SK-N-SH (cell line): ENCODE data around the gene KNSTRN. TPM values are rescaled to one million over a fixed set of nuclear protein-coding genes. Genes with fewer than 3 reads are reported as not detected.

ENCODE experiments used
- CTCF ChIA-PET: fragments of 300-600, 350-600 bp; formaldehyde crosslinking; extraction: SDS; loops from one replicate; lab custom pipeline; 2021; lab: Yijun Ruan, JAX
- POLR2A ChIA-PET: fragments of 350-600 bp; sonication (Branson Sonifier 250); formaldehyde crosslinking; extraction: SDS; loops from one replicate; lab custom pipeline; 2020; ENCODE audit warnings: antibody characterized with exemption, inconsistent platforms; lab: Yijun Ruan, JAX
- DNase-seq: peaks from one replicate; pipeline ENCODE4 v3.0.0; 2012
- H2AFZ ChIP-seq: fragments of 200-600 bp; sonication (generic); 2 replicates; pipeline ENCODE4 v1.8.1; 2016; ENCODE audit warnings: antibody characterized with exemption, mild to moderate bottlenecking, low read depth
- H3F3A ChIP-seq: fragments of 200-600 bp; sonication (generic); replicated peaks from 2 replicates; pipeline ENCODE3; 2016; ENCODE audit warnings: antibody characterized with exemption, mild to moderate bottlenecking; ENCODE audit not compliant: insufficient read depth
- H3K27ac ChIP-seq, 2 experiments: fragments of 200-500 bp in 1 of 2; fragments of 200-600 bp in 1 of 2; sonication (Bioruptor generic) in 1 of 2; sonication (generic), shearing (Covaris generic) in 1 of 2; 2 replicates each; pipeline versions ENCODE4 v1.5.1 to v1.6.1; 2014 to 2016; ENCODE audit warnings: low read depth in 2 of 2, inconsistent platforms in 1 of 2, low read length in 1 of 2, mild to moderate bottlenecking in 1 of 2, mixed read lengths in 1 of 2
- H3K27me3 ChIP-seq: fragments of 200-600 bp; sonication (generic), shearing (Covaris generic); 2 replicates; pipeline ENCODE4 v1.6.1; 2016; ENCODE audit warnings: mixed run types; ENCODE audit not compliant: insufficient read depth
- H3K36me3 ChIP-seq, 2 experiments: fragments of 200-500 bp in 1 of 2; fragments of 200-600 bp in 1 of 2; sonication (Bioruptor generic) in 1 of 2; sonication (generic) in 1 of 2; replicated peaks in 1 of 2; 2 replicates each; pipeline versions ENCODE3 to v1.5.1; 2014 to 2016; ENCODE audit warnings: low read length in 1 of 2, mild to moderate bottlenecking in 1 of 2; ENCODE audit not compliant: insufficient read depth in 2 of 2, control insufficient read depth in 1 of 2
- H3K4me1 ChIP-seq, 2 experiments: fragments of 200-500 bp in 1 of 2; fragments of 200-600 bp in 1 of 2; sonication (Bioruptor generic) in 1 of 2; sonication (generic), shearing (Covaris generic) in 1 of 2; 2 replicates each; pipeline versions ENCODE4 v1.5.1 to v1.6.1; 2014 to 2016; ENCODE audit warnings: low read depth in 1 of 2, low read length in 1 of 2, mixed run types in 1 of 2; ENCODE audit not compliant: insufficient read depth in 2 of 2, control insufficient read depth in 1 of 2
- H3K4me2 ChIP-seq: fragments of 200-600 bp; sonication (generic), shearing (Covaris generic); 2 replicates; pipeline ENCODE4 v1.6.1; 2017; ENCODE audit warnings: mixed run types
- H3K4me3 ChIP-seq, 2 experiments: fragments of 200-500 bp in 1 of 2; fragments of 200-600 bp in 1 of 2; sonication (Bioruptor generic) in 1 of 2; sonication (generic), shearing (Covaris generic) in 1 of 2; 2 replicates each; pipeline versions ENCODE4 v1.5.1 to v1.8.1; 2014 to 2016; ENCODE audit warnings: low read depth in 2 of 2, inconsistent platforms in 1 of 2, low read length in 1 of 2, mild to moderate bottlenecking in 1 of 2, mixed read lengths in 1 of 2, moderate library complexity in 1 of 2
- H3K79me2 ChIP-seq: fragments of 200-600 bp; sonication (generic); 2 replicates; pipeline ENCODE4 v1.8.1; 2017; ENCODE audit warnings: mild to moderate bottlenecking; ENCODE audit not compliant: insufficient read depth
- H3K9ac ChIP-seq: fragments of 200-600 bp; sonication (generic); 2 replicates; pipeline ENCODE4 v1.6.1; 2017; ENCODE audit warnings: mixed run types
- H3K9me2 ChIP-seq: fragments of 200-600 bp; sonication (generic); 2 replicates; pipeline ENCODE4 v1.6.1; 2017; ENCODE audit warnings: mixed run types
- H3K9me3 ChIP-seq: fragments of 200-600 bp; sonication (generic); 2 replicates; pipeline ENCODE4 v1.6.1; 2017; ENCODE audit warnings: mixed run types, mild to moderate bottlenecking, moderate library complexity
- H4K20me1 ChIP-seq: fragments of 200-600 bp; sonication (generic); 2 replicates; pipeline ENCODE4 v1.6.1; 2017; ENCODE audit warnings: mild to moderate bottlenecking, mixed run types; ENCODE audit not compliant: insufficient read depth
- EZH2phosphoT487 ChIP-seq: fragments of 200-600 bp; sonication (generic); IDR thresholded peaks from 2 replicates; pipeline ENCODE4 v1.6.1; 2017; ENCODE audit warnings: low read depth, mixed run types, mild to moderate bottlenecking, antibody characterized with exemption, moderate library complexity, borderline replicate concordance
- FOSL2 ChIP-seq: IDR thresholded peaks from 2 replicates; pipeline ENCODE4 v1.4.0; 2012; ENCODE audit warnings: low read depth, mild to moderate bottlenecking, moderate library complexity, borderline replicate concordance
- MXI1 ChIP-seq: IDR thresholded peaks from 2 replicates; pipeline ENCODE4 v1.6.1; 2012; ENCODE audit warnings: mild to moderate bottlenecking, low read depth, low read length, improper control_type of control experiment
- NRF1 ChIP-seq: IDR thresholded peaks from 2 replicates; pipeline ENCODE4 v1.6.1; 2012; ENCODE audit warnings: low read depth, mild to moderate bottlenecking, low read length
- REST ChIP-seq: IDR thresholded peaks from 2 replicates; pipeline ENCODE4 v1.6.1; 2012; ENCODE audit warnings: mild to moderate bottlenecking, low read depth, low read length, moderate library complexity
- RXRA ChIP-seq: IDR thresholded peaks from 2 replicates; pipeline ENCODE4 v1.4.0; 2012; ENCODE audit warnings: low read depth, mild to moderate bottlenecking, borderline replicate concordance
- TEAD4 ChIP-seq: IDR thresholded peaks from 2 replicates; pipeline ENCODE4 v1.4.0; 2012; ENCODE audit warnings: mild to moderate bottlenecking, borderline replicate concordance; ENCODE audit not compliant: insufficient read depth
- YY1 ChIP-seq: IDR thresholded peaks from 2 replicates; pipeline ENCODE4 v1.4.0; 2012; ENCODE audit warnings: low read depth, mild to moderate bottlenecking
- WGBS: methylation state at CpG from one replicate; pipeline ENCODE4 v1.1.6; 2017; ENCODE audit warnings: low lambda C conversion rate; 5-methylcytosine and 5-hydroxymethylcytosine counted together
- polyA plus RNA-seq, 3 experiments: library from polyadenylated mRNA; depleted of rRNA; stranded (reverse); fragments of >200 nt; gene quantifications; 2 replicates each; pipeline ENCODE4 v1.2.3, GENCODE V29; 2012
- TF ChIP-seq, protein P1 (sequence below): fragments of 200-600 bp; sonication (generic); IDR thresholded peaks from 2 replicates; pipeline ENCODE4 v1.6.1; 2017; ENCODE audit warnings: antibody characterized with exemption, mild to moderate bottlenecking, moderate library complexity

The KNSTRN gene
- polyA plus RNA-seq, 1 of the 3 experiments (the other 2 are of a cell fraction): 25.5 TPM

GRCh38 chr15:40367371-40367685 lies 15.2 kb upstream of the KNSTRN start:
- H3K4me1 ChIP-seq: peaks cover 0 to 17% of the 10 kb centered on the region in 2 experiments; a peak in 1 of 4 replicates
- H3K4me3 ChIP-seq: no peak overlapping the region
- POLR2A ChIA-PET: interaction anchor here (0.8 to 1.2 kb wide), 2 partner anchors 9 to 27 kb away, joined by 3 to 6 read pairs; partner anchors contain the start of genes CCDC9B and DISP2
- no peaks in the 10 kb centered on the region for H3F3A ChIP-seq
- H3K36me3 ChIP-seq: no peaks in the 10 kb centered on the region
- H3K9me3 ChIP-seq: no peaks in the 10 kb centered on the region
- WGBS: 88% methylated on average over 5 of the region's 5 CpGs
- no peak overlapping the region for H2AFZ ChIP-seq
- DNase-seq: no peak
- no peak overlapping the region for H3K9ac ChIP-seq
- H3K4me2 ChIP-seq: no peak overlapping the region
- H3K79me2 ChIP-seq: no peaks in the 10 kb centered on the region
- no peaks in the 10 kb centered on the region for H4K20me1 ChIP-seq
- H3K27ac ChIP-seq: no peak overlapping the region; a peak in 1 of 4 replicates
- no peak for TF ChIP-seq MXI1
- TF ChIP-seq YY1: no peak
- no peak for TF ChIP-seq FOSL2
- TF ChIP-seq EZH2phosphoT487: no peak
- no peak for TF ChIP-seq RXRA
- TF ChIP-seq TEAD4: no peak
- no peak for TF ChIP-seq REST
- no peak for TF ChIP-seq NRF1
- TF ChIP-seq, protein P1, sequence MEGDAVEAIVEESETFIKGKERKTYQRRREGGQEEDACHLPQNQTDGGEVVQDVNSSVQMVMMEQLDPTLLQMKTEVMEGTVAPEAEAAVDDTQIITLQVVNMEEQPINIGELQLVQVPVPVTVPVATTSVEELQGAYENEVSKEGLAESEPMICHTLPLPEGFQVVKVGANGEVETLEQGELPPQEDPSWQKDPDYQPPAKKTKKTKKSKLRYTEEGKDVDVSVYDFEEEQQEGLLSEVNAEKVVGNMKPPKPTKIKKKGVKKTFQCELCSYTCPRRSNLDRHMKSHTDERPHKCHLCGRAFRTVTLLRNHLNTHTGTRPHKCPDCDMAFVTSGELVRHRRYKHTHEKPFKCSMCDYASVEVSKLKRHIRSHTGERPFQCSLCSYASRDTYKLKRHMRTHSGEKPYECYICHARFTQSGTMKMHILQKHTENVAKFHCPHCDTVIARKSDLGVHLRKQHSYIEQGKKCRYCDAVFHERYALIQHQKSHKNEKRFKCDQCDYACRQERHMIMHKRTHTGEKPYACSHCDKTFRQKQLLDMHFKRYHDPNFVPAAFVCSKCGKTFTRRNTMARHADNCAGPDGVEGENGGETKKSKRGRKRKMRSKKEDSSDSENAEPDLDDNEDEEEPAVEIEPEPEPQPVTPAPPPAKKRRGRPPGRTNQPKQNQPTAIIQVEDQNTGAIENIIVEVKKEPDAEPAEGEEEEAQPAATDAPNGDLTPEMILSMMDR: no peak
- no peaks in the 10 kb centered on the region for H3K9me2 ChIP-seq
- CTCF ChIA-PET: interaction anchor here (0.7 to 70.6 kb wide), 11 partner anchors 10 to 89 kb away, joined by 3 to 2194 read pairs (median 8); partner anchors contain the start of genes ANKRD63, CCDC9B, DISP2 and INAFM2
- no peaks in the 10 kb centered on the region for H3K27me3 ChIP-seq
